Hepatocyte (in vitro differentiated cells): ENCODE results near the gene C1orf116. TPM values are rescaled to one million over a fixed set of nuclear protein-coding genes. Genes with fewer than 3 reads are reported as not detected.

Experiments used
- DNase-seq: peaks from one replicate; pipeline ENCODE4 v3.0.0-alpha.2; 2016; ENCODE audit warnings: low spot score
- H2AFZ ChIP-seq: fragments of 200-600 bp; sonication (generic); 2 replicates; pipeline ENCODE4 v1.6.0; 2016; ENCODE audit warnings: antibody characterized with exemption, mild to moderate bottlenecking
- H3K27ac ChIP-seq: fragments of 200-600 bp; sonication (generic); 2 replicates; pipeline ENCODE4 v1.5.1; 2016; ENCODE audit warnings: mild to moderate bottlenecking
- H3K27me3 ChIP-seq: fragments of 200-600 bp; sonication (generic); 2 replicates; pipeline ENCODE4 v1.6.1; 2016
- H3K36me3 ChIP-seq: fragments of 200-600 bp; sonication (generic); replicated peaks from 2 replicates; pipeline ENCODE4 v1.5.1; 2016; ENCODE audit warnings: low read depth; ENCODE audit not compliant: insufficient read depth
- H3K4me1 ChIP-seq: fragments of 200-600 bp; sonication (generic); 2 replicates; pipeline ENCODE4 v1.5.1; 2016; ENCODE audit warnings: mild to moderate bottlenecking, moderate library complexity; ENCODE audit not compliant: insufficient read depth
- H3K4me2 ChIP-seq: fragments of 200-600 bp; sonication (generic); 2 replicates; pipeline ENCODE4 v1.6.0; 2016
- H3K4me3 ChIP-seq: fragments of 200-600 bp; sonication (generic); 2 replicates; pipeline ENCODE4 v1.5.1; 2016; ENCODE audit warnings: mild to moderate bottlenecking
- H3K79me2 ChIP-seq: fragments of 200-600 bp; sonication (generic); 2 replicates; pipeline ENCODE4 v1.6.0; 2017; ENCODE audit warnings: mild to moderate bottlenecking
- H3K9me2 ChIP-seq: fragments of 200-600 bp; sonication (generic); replicated peaks from 2 replicates; pipeline ENCODE4 v1.6.0; 2017; ENCODE audit warnings: mild to moderate bottlenecking; ENCODE audit not compliant: insufficient read depth
- H3K9me3 ChIP-seq: fragments of 200-600 bp; sonication (generic); 2 replicates; pipeline ENCODE4 v1.5.1; 2016; ENCODE audit warnings: low read depth, mild to moderate bottlenecking
- H4K20me1 ChIP-seq: fragments of 200-600 bp; sonication (generic); 2 replicates; pipeline ENCODE4 v1.6.0; 2016; ENCODE audit warnings: mild to moderate bottlenecking; ENCODE audit not compliant: insufficient read depth, poor library complexity, severe bottlenecking
- CTCF ChIP-seq: fragments of 200-600 bp; sonication (generic); IDR thresholded peaks from 2 replicates; pipeline ENCODE4 v1.5.1; 2016; ENCODE audit warnings: antibody characterized with exemption, mild to moderate bottlenecking; ENCODE audit not compliant: poor library complexity
- EZH2 ChIP-seq: fragments of 200-600 bp; sonication (generic); IDR thresholded peaks from 2 replicates; pipeline ENCODE4 v1.6.1; 2016; ENCODE audit warnings: antibody characterized with exemption, mild to moderate bottlenecking, borderline replicate concordance
- EZH2phosphoT487 ChIP-seq: fragments of 200-600 bp; sonication (generic); IDR thresholded peaks from one replicate; pipeline ENCODE4 v1.6.1; 2018; ENCODE audit warnings: antibody characterized with exemption, mild to moderate bottlenecking, low read depth, moderate library complexity; ENCODE audit not compliant: unreplicated experiment, severe bottlenecking
- WGBS: methylation state at CpG from one replicate; pipeline ENCODE4 v1.1.6; 2016; ENCODE audit warnings: low lambda C conversion rate; ENCODE audit errors: missing lambda C conversion rate; 5-methylcytosine and 5-hydroxymethylcytosine counted together
- polyA plus RNA-seq: library from polyadenylated mRNA; unstranded; fragments of >200 nt; fragmentation: Nextera tagmentation; extraction: Ambion mirVana; gene quantifications from 2 replicates; pipeline ENCODE4 v1.2.1, GENCODE V29; 2016
- total RNA-seq: library from RNA; depleted of rRNA; stranded (reverse); fragments of >200 nt; gene quantifications from 2 replicates; pipeline ENCODE4 v1.2.3, GENCODE V29; 2014

C1orf116 gene
- total and polyA plus RNA-seq, 2 experiments from 2014 or later, result 15.7 to 18.3 TPM

DNA sequence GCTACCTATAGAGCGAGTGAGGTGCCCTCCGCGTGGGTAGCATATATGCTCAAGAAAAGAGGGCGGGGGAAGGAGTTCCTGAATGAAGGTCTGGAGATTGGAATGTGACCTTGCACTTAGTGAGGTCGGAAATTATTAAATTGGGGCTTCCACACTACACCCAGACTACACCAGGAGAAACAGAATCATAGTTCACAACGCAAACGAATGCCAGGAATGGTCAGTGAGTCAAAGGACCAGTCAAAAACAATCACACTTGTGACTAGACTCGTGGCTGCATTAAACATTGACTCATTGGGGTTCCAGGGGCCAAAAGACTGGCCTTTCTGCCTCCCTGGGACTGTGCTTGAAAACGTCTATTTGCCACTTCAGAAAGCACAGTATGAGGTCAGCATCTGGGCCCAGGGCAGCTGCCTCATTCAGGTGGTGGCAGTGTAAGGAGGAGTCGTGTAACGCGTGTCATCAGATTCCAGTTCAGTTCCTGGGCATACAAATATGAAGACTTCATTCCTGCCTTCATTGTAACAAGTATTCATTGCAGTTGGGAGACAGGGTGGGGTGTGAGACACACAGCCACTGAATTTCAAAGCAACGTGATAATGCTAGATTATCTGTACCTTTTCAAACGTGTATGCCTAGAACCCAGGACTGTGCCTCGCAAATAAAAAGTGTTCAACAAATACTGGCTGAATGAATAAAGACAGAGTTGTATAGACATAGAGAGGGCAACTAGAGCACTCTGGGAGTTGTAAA is 18.8 kb upstream of the C1orf116 start, which contains the start of gene YOD1:
Gene YOD1, minus strand, starts transcription at position 18 of the 753 bp plus-strand sequence. CDS start 178 bp downstream, outside the sequence.
- peak within 1 kb of the TSS; percentile 81 for H2AFZ ChIP-seq
- H3K36me3 ChIP-seq, result no peaks in the 10 kb centered on the region
- peaks cover 21% of the 10 kb centered on the region for H4K20me1 ChIP-seq
- peak within 1 kb of the TSS; percentile 83 for H3K4me2 ChIP-seq
- peaks cover 32% of the 10 kb centered on the region for H3K4me1 ChIP-seq
- H3K27me3 ChIP-seq, result no peaks in the 10 kb centered on the region
- TF ChIP-seq CTCF (no peak), EZH2 (no peak), EZH2phosphoT487 (no peak)
- WGBS, result 38% methylated on average over 15 of the region's 15 CpGs
- H3K9me3 ChIP-seq, result no peaks in the 10 kb centered on the region
- H3K27ac ChIP-seq, result peak within 1 kb of the TSS; percentile 89
- peak; percentile 73 for DNase-seq
- H3K4me3 ChIP-seq, result peak within 1 kb of the TSS; percentile 72
- no peaks in the 10 kb centered on the region for H3K9me2 ChIP-seq
- H3K79me2 ChIP-seq, result peaks cover 41% of the 10 kb centered on the region

GRCh38 chr1:207050480-207051190 is 18.1 kb upstream of the C1orf116 start:
- Histone ChIP-seq H3K27me3 (no peaks in the 10 kb centered on the region), H3K4me2 (peak overlapping the region; percentile 83), H3K36me3 (no peaks in the 10 kb centered on the region), H3K9me2 (no peaks in the 10 kb centered on the region), H2AFZ (peak overlapping the region; percentile 81), H3K4me1 (peaks cover 39% of the 10 kb centered on the region), H3K4me3 (peak overlapping the region; percentile 72), H3K9me3 (no peaks in the 10 kb centered on the region), H3K27ac (peak overlapping the region; percentile 89), H4K20me1 (peaks cover 23% of the 10 kb centered on the region), H3K79me2 (peaks cover 48% of the 10 kb centered on the region)
- DNase-seq, result peak; percentile 96
- WGBS, result under 1% methylated on average over 47 of the region's 47 CpGs
- TF ChIP-seq CTCF, result peak; percentile 3
- TF ChIP-seq EZH2, result no peak

DNA sequence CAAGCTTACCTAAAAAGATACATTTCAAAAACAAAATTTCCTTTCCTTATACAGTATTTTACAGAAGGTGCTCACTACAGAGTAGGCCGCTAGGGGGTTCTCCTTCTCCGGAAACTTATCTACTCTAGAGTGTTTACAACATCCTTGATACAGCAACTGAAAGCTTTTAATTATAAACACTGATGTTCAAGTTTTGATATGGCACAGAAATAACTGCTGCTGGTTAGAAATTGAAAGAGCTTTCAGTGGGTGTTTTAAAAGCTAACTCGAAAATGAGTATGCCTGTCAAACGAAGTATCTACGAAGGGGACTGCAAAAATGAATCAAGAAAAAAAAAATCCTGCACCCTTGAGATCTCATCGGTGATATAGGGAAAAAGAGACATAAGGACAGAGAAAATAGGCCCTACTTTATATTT is 17.4 kb upstream of the C1orf116 start:
- H3K79me2 ChIP-seq, result peaks cover 53% of the 10 kb centered on the region
- H3K27ac ChIP-seq, result peak overlapping the region; percentile 89
- no peaks in the 10 kb centered on the region for H3K27me3 ChIP-seq
- H3K36me3 ChIP-seq, result no peaks in the 10 kb centered on the region
- no peaks in the 10 kb centered on the region for H3K9me3 ChIP-seq
- H3K4me1 ChIP-seq, result peaks cover 42% of the 10 kb centered on the region
- H3K4me2 ChIP-seq, result peak overlapping the region; percentile 82
- peaks cover 23% of the 10 kb centered on the region for H4K20me1 ChIP-seq
- 2% methylated on average over 6 of the region's 6 CpGs for WGBS
- TF ChIP-seq CTCF (peak; percentile 78), EZH2 (no peak)
- DNase-seq, result peak; percentile 78
- H3K9me2 ChIP-seq, result no peaks in the 10 kb centered on the region
- peak overlapping the region; percentile 45 for H2AFZ ChIP-seq
- H3K4me3 ChIP-seq, result peak overlapping the region; percentile 72
